Parathyroid adenoma (tissue), 2 donors: ENCODE data around the gene PAX2.

Experiments
- H2AFZ ChIP-seq: fragments of 300-600 bp; sonication (generic); one replicate; pipeline ENCODE4 v1.7.0; 2017; ENCODE audit warnings: antibody characterized with exemption, mild to moderate bottlenecking
- H3K27ac ChIP-seq: fragments of 300-600 bp; sonication (generic); one replicate; pipeline ENCODE4 v1.7.0; 2017
- H3K27me3 ChIP-seq: fragments of 300-600 bp; sonication (generic); one replicate; pipeline ENCODE4 v1.7.0; 2017; ENCODE audit warnings: low read length; ENCODE audit not compliant: control insufficient read depth, insufficient read depth
- H3K36me3 ChIP-seq: fragments of 300-600 bp; sonication (generic); one replicate; pipeline ENCODE4 v1.7.0; 2017; ENCODE audit warnings: low read length; ENCODE audit not compliant: control insufficient read depth, insufficient read depth
- H3K4me1 ChIP-seq: fragments of 300-600 bp; sonication (generic); one replicate; pipeline ENCODE4 v1.7.0; 2017; ENCODE audit warnings: control low read depth
- H3K4me2 ChIP-seq: fragments of 300-600 bp; sonication (generic); one replicate; pipeline ENCODE4 v1.7.0; 2017; ENCODE audit warnings: low read length
- H3K4me3 ChIP-seq: fragments of 300-600 bp; sonication (generic); one replicate; pipeline ENCODE4 v1.7.0; 2017; ENCODE audit warnings: low read depth, low read length
- H3K79me2 ChIP-seq: fragments of 300-600 bp; sonication (generic); one replicate; pipeline ENCODE4 v1.7.0; 2017; ENCODE audit warnings: control low read depth
- H3K9ac ChIP-seq: fragments of 300-600 bp; sonication (generic); one replicate; pipeline ENCODE4 v1.7.0; 2017; ENCODE audit warnings: mild to moderate bottlenecking
- H3K9me3 ChIP-seq: fragments of 300-600 bp; sonication (generic); one replicate; pipeline ENCODE4 v1.7.0; 2017; ENCODE audit warnings: low read length; ENCODE audit not compliant: control insufficient read depth
- TF ChIP-seq, protein P1 (sequence below): fragments of 300-600 bp; sonication (generic); IDR thresholded peaks from one replicate; pipeline ENCODE4 v1.7.0; 2017; ENCODE audit warnings: antibody characterized with exemption, mild to moderate bottlenecking
- donor health status: primary hyperparathyroidism.

PAX2 gene

DNA sequence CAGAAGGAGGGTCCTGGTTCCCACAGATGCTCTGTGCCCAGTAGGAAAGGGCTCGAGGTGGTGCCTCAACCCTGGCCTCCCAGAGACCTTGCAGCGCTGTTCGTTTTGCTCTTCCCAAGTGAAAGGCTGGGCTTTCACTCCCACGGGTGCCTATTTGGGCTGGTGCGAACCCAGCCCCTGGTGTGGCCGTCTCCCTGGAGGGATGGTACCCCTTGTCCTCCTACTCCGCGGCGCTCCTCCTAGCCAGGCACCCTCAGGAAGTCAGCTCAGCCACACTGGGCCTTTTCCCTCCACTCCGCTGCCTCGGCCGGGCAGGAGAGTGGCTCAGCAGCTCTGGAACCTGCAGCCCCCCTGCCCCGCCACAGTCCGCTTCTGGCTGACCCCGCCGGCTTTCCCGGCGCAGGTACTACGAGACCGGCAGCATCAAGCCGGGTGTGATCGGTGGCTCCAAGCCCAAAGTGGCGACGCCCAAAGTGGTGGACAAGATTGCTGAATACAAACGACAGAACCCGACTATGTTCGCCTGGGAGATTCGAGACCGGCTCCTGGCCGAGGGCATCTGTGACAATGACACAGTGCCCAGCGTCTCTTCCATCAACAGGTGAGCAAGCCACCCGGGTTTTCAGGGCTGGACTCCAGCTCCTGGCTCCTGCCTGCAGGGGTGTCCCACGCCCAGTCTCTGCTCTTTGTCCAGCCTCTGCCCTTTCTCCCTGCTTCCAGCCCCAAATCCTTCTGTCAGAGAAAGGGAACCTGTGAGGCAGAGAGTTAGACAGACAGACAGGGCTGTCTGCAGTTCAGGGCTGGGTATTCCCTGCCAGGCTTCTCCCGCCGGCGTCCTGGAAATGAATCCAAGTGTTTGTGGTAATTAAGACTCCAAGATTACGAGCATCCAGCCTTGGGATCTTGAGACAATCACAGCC lies 5.2 kb downstream of the PAX2 start:
- no peaks in the 10 kb centered on the region for H3K9me3 ChIP-seq
- no peaks in the 10 kb centered on the region for H3K79me2 ChIP-seq
- TF ChIP-seq, protein P1, sequence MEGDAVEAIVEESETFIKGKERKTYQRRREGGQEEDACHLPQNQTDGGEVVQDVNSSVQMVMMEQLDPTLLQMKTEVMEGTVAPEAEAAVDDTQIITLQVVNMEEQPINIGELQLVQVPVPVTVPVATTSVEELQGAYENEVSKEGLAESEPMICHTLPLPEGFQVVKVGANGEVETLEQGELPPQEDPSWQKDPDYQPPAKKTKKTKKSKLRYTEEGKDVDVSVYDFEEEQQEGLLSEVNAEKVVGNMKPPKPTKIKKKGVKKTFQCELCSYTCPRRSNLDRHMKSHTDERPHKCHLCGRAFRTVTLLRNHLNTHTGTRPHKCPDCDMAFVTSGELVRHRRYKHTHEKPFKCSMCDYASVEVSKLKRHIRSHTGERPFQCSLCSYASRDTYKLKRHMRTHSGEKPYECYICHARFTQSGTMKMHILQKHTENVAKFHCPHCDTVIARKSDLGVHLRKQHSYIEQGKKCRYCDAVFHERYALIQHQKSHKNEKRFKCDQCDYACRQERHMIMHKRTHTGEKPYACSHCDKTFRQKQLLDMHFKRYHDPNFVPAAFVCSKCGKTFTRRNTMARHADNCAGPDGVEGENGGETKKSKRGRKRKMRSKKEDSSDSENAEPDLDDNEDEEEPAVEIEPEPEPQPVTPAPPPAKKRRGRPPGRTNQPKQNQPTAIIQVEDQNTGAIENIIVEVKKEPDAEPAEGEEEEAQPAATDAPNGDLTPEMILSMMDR = no peak
- no peak overlapping the region for H3K4me2 ChIP-seq
- no peak overlapping the region for H3K4me3 ChIP-seq
- H2AFZ ChIP-seq = no peak overlapping the region
- peaks cover 39% of the 10 kb centered on the region for H3K27me3 ChIP-seq
- H3K4me1 ChIP-seq = no peaks in the 10 kb centered on the region
- H3K27ac ChIP-seq = no peak overlapping the region
- no peak overlapping the region for H3K9ac ChIP-seq
- no peaks in the 10 kb centered on the region for H3K36me3 ChIP-seq

DNA sequence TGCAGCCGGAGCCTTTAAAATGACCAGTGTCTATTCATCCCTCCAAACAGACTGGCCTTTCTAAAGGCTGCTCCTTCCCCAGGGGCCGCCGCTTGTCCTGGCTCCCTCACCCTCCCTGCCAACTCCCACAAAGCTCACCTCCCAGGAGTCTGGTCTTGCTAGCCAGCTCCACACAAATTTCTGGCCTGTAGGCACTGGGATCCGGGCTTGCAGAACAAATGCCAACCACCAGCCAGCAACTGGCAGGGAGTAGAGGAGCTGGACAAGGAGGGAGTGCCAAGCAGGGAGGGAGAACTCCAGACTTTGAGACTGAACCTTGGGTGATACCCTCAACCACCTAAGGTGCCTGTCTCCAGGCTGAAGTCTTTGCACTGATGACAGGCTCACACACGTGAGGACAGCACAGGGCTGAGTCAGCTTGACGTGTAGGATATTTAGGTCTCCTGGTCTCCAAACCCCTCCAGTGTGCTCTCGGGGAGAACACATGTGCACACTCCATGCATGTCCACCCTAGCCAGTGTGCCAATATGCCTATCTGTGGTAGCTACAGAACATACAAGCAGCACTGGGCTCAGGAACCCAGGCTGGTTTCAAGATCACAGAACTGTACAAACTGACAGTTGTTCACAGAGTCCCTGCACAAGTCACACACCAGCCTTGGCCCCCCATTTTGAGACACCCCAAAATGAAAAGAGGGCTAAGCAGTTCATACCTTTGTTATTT lies 6.0 kb downstream of the PAX2 start:
- Histone ChIP-seq H3K9me3 (no peaks in the 10 kb centered on the region), H3K4me3 (no peak overlapping the region), H3K27me3 (peaks cover 32% of the 10 kb centered on the region), H3K79me2 (no peaks in the 10 kb centered on the region), H2AFZ (no peak overlapping the region), H3K4me2 (no peak overlapping the region), H3K4me1 (no peaks in the 10 kb centered on the region), H3K9ac (no peak overlapping the region), H3K27ac (no peak overlapping the region), H3K36me3 (no peaks in the 10 kb centered on the region)
- TF ChIP-seq, protein P1 = no peak

DNA sequence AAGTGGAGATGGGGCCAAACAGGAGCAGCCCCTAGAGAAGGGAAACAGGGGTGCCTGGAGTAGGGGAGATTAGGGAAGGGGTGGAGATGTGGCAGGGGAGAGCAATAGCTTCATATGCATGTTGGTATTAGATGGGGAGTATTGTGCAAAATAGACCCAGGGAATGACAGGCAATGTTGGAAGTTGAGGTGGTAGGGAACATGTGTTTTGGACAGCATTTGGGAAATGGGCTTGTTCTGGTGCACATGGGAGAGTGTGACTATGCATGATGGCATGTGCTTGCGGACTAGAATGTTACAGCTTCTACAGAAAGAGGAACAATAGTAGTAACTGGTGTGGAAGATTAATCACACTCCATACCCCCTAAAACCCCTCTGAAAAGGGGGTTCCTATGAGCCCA lies 10.4 kb downstream of the PAX2 start:
- no peak overlapping the region for H2AFZ ChIP-seq
- H3K4me2 ChIP-seq = no peak overlapping the region
- no peaks in the 10 kb centered on the region for H3K36me3 ChIP-seq
- H3K4me1 ChIP-seq = no peaks in the 10 kb centered on the region
- peaks cover 11% of the 10 kb centered on the region for H3K27me3 ChIP-seq
- no peak overlapping the region for H3K4me3 ChIP-seq
- no peaks in the 10 kb centered on the region for H3K79me2 ChIP-seq
- no peaks in the 10 kb centered on the region for H3K9me3 ChIP-seq
- no peak overlapping the region for H3K27ac ChIP-seq
- no peak overlapping the region for H3K9ac ChIP-seq
- TF ChIP-seq, protein P1 = no peak

DNA sequence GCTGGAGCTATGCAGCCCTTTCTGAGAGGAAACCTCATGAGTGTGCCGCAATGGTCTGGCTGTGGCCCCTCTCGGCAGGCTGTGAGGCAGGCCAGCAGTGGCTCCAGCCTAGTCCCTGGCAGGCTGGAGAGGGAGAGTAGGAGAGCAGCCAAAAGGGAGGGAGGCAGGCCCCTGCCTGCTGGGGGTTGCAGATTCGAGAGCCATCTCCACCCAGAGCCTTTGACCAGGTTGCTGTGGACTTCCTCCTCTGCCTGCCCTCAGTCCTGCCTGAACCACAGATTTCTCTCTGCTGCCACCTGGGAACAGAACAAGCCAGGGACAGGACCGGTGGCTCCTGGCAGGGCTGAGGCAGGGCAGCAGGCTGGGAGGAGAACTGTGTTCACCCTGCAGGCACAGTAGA lies 13.9 kb downstream of the PAX2 start:
- peaks cover 3% of the 10 kb centered on the region for H3K27me3 ChIP-seq
- H3K4me1 ChIP-seq = no peaks in the 10 kb centered on the region
- H3K27ac ChIP-seq = no peak overlapping the region
- H3K4me3 ChIP-seq = no peak overlapping the region
- TF ChIP-seq, protein P1 = no peak
- no peak overlapping the region for H3K9ac ChIP-seq
- H3K9me3 ChIP-seq = no peaks in the 10 kb centered on the region
- no peak overlapping the region for H2AFZ ChIP-seq
- H3K79me2 ChIP-seq = no peaks in the 10 kb centered on the region
- no peak overlapping the region for H3K4me2 ChIP-seq
- H3K36me3 ChIP-seq = no peaks in the 10 kb centered on the region
